Erythroblast (primary cell): ENCODE data around the gene PTPRN2.

ENCODE experiments used
- DNase-seq, 2 experiments: peaks; one replicate each; lab custom pipeline; 2025; lab: John Stamatoyannopoulos, UW
- GATA1 ChIP-seq: IDR thresholded peaks from 2 replicates; pipeline ENCODE4 v1.6.1; 2011; ENCODE audit warnings: low read depth, mild to moderate bottlenecking, control low read depth, low read length, moderate library complexity
- POLR2A ChIP-seq: IDR thresholded peaks from 2 replicates; pipeline ENCODE4 v1.6.1; 2011; ENCODE audit warnings: mild to moderate bottlenecking, low read length

PTPRN2 gene

GRCh38 chr7:157964521-157964920, 623.1 kb downstream of the PTPRN2 start:
- TF ChIP-seq GATA1 (no peak), POLR2A (no peak)
- no peak for DNase-seq

DNA sequence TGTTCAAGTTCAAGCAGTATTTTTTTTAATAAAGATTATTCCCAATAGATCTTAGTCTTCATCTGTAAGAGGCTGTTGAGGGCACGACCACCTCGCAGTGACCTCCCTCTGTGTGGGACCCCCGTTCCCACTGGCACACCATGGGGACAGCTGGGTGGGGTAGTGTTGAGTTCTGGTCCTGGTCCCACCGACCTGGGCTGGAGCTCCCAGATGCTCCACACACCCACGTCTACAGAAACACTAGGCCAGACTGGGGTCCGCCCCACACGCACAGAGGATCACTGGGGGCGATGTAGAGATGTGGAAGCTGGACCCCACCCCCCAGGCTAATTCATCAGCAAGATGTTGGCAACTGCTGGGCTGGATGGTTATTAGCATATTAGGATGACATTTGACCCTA, 623.6 kb downstream of the PTPRN2 start:
- DNase-seq: no peak
- no peak for TF ChIP-seq GATA1

DNA sequence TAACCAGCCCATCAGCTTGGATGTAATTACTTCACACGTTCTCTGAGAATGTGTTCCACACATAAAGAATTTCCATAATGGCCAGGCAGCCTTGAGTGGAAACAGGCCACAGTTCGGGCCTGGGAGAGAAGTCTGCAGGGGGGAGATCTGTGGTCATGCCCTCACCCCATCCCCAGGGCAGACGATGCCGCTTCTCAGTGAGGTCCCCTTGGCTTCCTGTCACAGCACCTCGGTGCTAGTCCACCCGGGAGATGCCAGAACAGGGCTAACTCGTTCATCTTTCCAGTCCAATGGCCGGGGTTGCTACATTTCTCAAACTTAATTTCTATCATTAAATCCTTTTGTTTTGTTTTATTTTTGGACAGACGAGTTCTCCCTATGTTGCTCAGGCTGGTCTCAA, 624.1 kb downstream of the PTPRN2 start:
- no peak for TF ChIP-seq POLR2A
- TF ChIP-seq GATA1: no peak
- no peak for DNase-seq

GRCh38 chr7:157962458-157963306, 624.9 kb downstream of the PTPRN2 start:
- TF ChIP-seq POLR2A (no peak), GATA1 (no peak)
- DNase-seq: no peak

DNA sequence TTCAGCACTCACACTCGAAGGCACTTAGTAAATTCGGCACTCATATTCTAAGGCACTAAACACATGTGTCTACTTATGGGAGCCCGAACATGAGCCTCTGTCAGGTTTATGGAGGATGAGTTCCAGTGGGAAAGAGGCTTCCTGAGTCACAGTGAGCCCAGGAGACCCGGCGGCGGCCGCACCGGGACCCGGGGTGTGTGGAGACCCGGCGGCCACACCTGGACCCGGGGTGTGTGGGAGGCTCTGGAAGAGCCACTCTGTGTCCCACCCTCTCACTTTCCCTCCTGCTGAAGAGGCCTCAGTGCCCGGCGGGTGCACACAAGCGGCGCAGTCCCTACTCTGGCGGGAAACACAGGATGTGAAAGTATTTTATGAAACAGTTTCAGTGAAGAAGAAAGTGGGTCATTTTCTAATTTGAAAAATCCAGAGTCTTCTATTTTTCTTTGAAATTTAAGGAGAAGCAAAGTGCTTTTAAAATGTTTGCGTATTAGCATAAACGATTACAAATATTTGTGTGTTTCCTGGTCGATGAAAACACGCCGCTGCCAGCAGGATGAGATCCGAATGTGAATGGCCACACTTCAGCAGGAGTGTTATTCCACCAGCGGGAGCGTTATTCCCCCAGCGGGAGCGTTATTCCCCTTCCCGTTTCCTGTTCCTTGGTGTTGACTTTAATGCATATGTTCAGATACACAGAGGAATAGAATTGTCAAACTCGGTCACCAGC, 625.7 kb downstream of the PTPRN2 start:
- TF ChIP-seq GATA1 (no peak), POLR2A (no peak)
- no peak for DNase-seq

DNA sequence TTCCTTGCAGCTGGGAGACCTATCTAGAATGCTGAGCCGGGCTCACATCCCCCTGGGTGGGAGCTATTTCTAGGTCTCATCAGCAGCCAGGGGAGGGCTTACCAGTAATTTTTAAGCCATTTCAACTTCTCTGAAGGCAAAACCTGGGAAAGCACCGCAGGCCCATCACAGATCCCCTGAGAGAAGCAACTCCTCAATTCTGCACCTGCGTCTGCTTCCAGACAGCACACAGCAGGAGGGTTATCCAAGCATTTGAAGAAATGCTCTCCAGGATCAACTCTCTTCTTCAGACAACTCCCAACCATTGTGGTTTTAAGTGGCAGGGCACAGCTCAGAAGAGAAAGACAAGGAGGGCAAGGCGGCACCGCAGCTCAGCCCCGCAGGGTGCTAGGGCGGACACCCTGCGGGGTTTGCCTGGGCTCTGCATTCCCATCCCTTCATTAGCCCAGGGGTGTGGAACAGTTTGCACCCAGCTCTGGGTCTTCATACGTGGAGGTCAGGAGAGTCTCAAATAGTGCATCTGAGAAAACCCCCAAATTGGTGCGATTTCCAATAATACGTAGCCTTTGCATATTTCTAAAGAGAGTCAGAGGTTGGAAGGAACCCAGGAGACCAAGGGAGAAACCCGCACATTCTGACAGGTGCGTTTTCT, 632.1 kb downstream of the PTPRN2 start:
- no peak for TF ChIP-seq GATA1
- no peak for TF ChIP-seq POLR2A

GRCh38 chr7:157954901-157955300, 632.7 kb downstream of the PTPRN2 start:
- no peak for DNase-seq
- TF ChIP-seq GATA1 (no peak), POLR2A (no peak)

More for the DNA sequence above, 632.1 kb downstream of the PTPRN2 start:
- DNase-seq: no peak

DNA sequence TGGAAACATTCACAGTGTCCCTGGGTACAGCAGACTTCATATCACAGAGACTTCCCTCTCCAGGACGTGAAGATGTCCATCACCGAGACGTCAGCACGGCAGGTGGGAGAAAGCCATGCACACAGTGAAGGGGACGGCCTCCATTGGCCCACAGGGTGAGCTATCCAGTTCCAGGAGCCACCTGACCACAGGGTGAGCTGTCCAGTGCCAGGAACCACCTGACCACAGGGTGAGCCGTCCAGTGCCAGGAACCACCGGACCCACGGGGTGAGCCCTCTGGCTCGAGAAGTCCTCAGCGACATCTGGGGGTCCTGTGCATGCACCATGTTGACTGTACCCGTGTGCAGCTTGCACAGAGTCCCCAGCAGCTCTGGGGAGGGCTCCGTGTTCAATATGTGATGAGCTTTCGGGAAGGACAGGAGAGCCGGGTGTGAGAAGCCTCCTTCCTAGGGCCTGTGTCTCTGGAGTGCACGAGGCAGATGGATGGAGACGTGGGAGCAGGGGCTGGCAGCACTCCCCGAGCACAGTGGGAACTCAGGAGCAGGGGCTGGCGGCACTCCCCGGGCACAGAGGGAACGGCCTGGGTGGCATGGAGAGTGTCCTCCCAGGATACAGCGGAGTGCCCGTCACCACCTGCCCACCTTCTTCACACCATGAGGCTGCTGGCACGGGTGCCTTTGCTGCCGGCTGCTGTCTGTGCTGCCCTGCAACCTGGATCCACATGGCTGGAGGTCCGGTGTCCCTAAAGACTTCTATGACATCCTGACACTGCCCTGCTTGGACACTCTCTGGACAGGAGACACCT, 634.6 kb downstream of the PTPRN2 start:
- no peak for DNase-seq
- TF ChIP-seq POLR2A (no peak), GATA1 (no peak)

GRCh38 chr7:157952050-157952667, 635.5 kb downstream of the PTPRN2 start:
- TF ChIP-seq GATA1 (no peak), POLR2A (no peak)
- DNase-seq: no peak

- no peak for TF ChIP-seq POLR2A
- TF ChIP-seq GATA1: no peak
- no peak for DNase-seq
Measured at GRCh38 chr7:157951300-157952049, 636.1 kb downstream of the PTPRN2 start.

GRCh38 chr7:157949711-157950110, 637.9 kb downstream of the PTPRN2 start:
- TF ChIP-seq POLR2A (no peak), GATA1 (no peak)
- no peak for DNase-seq

DNA sequence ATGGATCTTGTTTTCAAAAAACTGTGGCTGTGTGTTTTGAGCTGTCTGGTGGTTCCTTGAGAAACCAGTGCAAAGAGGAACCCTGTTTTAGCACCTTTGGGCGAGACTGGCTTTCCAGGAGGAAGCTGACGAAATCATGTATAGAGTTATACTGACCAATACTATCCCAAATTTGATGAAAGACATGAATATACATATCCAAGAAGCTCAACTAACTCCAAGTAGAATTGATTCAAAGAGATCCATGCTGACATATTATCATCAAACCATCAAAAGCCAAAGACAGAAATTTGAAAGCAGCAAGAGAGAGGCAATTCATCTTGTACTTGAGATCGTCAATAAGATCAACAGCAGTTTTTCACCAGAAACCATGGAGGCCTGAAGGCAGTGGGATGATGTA, 640.1 kb downstream of the PTPRN2 start:
- DNase-seq: no peak
- no peak for TF ChIP-seq GATA1
- TF ChIP-seq POLR2A: no peak
